Activated T-cell treated with anti-CD3 and anti-CD28 coated beads for 4 hours (primary cell): Measurements from ENCODE around the gene GLRX5.
"Not testable (repeated sequence)": the region's sequence is repeated elsewhere in the genome, so short reads cannot be mapped to it uniquely, and the experiment has no call there.

Source experiments
- DNase-seq: peaks from one replicate; pipeline ENCODE4 v3.0.0-alpha.2; 2020

GLRX5 gene

GRCh38 chr14:95562892-95563685 is 28.2 kb downstream of the GLRX5 start:
- no peak for DNase-seq

DNA sequence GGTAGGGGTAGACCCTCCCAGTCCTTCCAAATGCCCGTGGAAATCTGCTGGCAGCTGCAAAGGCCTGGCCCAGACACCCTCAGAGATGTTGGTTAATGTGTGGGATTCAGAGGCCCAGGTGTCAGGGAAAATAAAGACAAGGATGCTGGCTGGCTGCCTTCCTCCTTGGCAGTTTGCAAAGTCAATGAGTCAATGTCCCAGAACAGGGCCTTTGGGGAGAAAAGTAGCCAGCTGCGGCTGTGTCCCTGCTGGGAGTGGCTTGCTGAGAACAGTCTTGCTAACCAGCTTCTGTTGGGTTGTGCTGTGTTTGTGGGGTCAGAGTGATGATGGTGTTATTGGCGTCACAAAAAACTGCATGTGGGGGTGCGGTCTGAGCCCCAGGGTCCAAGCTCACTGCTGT is 29.2 kb downstream of the GLRX5 start:
- no peak for DNase-seq

- no peak for DNase-seq
Observed at GRCh38 chr14:95569440-95569839, 34.6 kb downstream of the GLRX5 start.

DNA sequence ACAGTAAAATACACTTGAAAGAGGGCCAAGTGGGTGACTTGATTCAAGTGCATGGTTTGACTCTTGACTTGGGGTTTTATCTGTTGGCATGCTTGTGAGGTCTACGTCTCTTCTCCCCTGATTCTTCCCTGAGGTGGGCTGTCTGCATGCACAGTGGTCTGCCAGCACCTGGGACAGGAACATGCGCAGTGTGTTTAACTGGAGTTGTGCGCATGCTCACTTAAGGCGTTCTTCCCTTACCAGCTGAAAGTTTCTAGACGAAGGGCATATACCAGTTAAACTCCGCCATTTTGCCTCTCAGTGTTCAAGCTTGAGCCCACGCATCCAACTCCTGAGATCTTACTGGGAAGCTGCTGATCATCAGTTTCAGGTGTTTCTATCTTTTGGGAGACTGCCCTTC is 38.5 kb downstream of the GLRX5 start:
- no peak for DNase-seq

DNA sequence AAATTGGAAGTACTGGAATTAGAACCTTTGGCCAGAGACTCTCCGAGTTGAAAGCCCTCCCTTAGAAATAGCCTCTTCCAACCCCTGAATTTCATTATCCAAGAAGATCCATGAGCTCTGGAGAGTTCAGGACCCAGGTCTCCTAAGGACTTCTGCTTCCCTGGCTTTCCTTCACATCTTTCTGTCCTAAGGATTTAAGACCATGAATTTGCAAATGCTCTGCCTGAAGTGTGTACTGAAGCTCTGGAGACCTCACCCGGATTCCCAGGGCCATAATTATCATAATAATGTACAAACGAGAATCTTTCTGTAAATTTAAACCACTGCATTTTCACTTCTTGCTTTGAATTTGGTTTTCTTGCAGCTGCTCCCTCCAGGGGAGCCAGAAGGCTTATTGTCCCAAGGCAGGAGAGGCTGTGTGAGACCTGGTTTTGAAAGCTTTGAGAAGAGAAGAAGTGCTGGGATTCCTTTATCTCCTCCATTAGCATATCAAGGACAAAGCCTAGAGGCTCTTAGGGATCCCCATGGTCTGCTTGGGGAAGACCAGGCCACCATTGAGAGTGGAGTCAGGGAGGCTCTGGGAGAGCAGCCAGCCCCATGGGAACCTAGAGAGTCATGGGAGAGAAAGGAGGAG is 41.1 kb downstream of the GLRX5 start:
- no peak for DNase-seq

- DNase-seq = no peak
Observed at GRCh38 chr14:95577067-95577800, 42.4 kb downstream of the GLRX5 start.

- no peak for DNase-seq
Observed at GRCh38 chr14:95577870-95578269, 43.0 kb downstream of the GLRX5 start.

- DNase-seq = not testable (repeated sequence)
Observed at GRCh38 chr14:95583836-95584617, 49.2 kb downstream of the GLRX5 start.

DNA sequence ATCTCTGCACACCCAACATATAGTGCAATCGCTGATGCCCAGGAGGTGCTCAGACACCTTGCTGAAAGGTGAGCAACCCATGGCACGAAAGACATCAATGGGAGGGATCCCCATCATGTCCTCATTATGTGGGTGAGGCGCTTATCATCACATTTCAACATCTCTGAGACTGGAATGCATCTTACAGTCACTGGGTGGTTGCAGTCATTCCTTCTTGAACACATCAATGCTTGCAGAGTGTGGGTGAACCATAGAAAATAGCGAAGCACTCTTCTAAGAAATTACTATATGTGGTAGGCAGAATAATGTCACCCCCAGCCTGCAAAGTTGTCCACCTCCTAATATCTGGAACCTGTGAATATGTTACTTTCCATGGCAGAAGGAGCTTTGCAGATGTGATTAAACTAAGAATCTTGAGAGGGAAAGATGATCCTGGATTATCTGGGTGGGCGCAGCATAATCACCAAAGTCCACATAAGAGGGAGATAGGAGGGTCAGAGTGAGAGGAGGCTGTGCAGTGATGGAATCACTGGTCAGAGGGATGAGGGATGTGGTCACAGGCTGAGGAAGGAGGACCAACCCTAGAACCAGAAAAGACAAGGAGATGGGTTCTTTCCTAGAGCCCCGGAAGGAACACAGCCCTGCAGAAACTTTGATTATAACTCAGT is 51.2 kb downstream of the GLRX5 start:
- no peak for DNase-seq

DNA sequence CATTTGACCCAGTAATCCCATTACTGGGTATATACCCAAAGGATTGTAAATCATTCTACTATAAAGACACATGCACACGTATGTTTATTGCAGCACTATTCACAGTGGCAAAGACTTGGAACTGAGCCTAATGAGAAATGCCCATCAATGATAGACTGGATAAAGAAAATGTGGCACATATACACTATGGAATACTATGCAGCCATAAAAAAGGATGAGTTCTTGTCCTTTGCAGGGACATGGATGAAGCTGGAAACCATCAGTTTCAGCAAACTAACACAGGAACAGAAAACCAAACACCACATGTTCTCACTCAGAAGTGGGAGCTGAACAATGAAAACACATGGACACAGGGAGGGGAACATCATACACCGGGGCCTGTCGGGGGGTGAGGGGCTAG is 56.3 kb downstream of the GLRX5 start:
- not testable (repeated sequence) for DNase-seq
